H4 (cell line): ENCODE results near the gene NDC80. TPM values are rescaled to one million over a fixed set of nuclear protein-coding genes. Genes with fewer than 3 reads are reported as not detected.
"Not testable (repeated sequence)": the region's sequence is repeated elsewhere in the genome, so short reads cannot be mapped to it uniquely, and the experiment has no call there.

Experiments
- DNase-seq: peaks from one replicate; pipeline ENCODE4 v3.0.0-alpha.2; 2015; ENCODE audit warnings: low spot score
- total RNA-seq: library from RNA; depleted of rRNA; stranded (reverse); fragments of >200 nt; shearing (Covaris generic); gene quantifications from 2 replicates; pipeline ENCODE4 v1.2.3, GENCODE V29; 2014

The NDC80 gene
- total RNA-seq, 1 experiment from 2014 or later, result 43.0 TPM

- DNase-seq, result no peak
Observed at GRCh38 chr18:2625217-2625616, 53.9 kb downstream of the NDC80 start.

GRCh38 chr18:2627821-2628276, 56.5 kb downstream of the NDC80 start:
- DNase-seq, result peak; percentile 36

- DNase-seq, result no peak
Observed at GRCh38 chr18:2629003-2629402, 57.6 kb downstream of the NDC80 start.

- no peak for DNase-seq
Observed at GRCh38 chr18:2635586-2635985, 64.2 kb downstream of the NDC80 start.

- DNase-seq, result no peak
Observed at GRCh38 chr18:2636126-2636631, 64.8 kb downstream of the NDC80 start.

GRCh38 chr18:2641638-2642037, 70.3 kb downstream of the NDC80 start:
- DNase-seq, result peak; percentile 31

GRCh38 chr18:2642771-2643170, 71.4 kb downstream of the NDC80 start:
- DNase-seq, result no peak

GRCh38 chr18:2644535-2644934, 73.2 kb downstream of the NDC80 start:
- no peak for DNase-seq

- no peak for DNase-seq
Observed at GRCh38 chr18:2651981-2652380, 80.6 kb downstream of the NDC80 start.

- DNase-seq, result no peak
Observed at GRCh38 chr18:2653467-2653866, 82.1 kb downstream of the NDC80 start.

- no peak for DNase-seq
Observed at GRCh38 chr18:2654169-2654927, 83.0 kb downstream of the NDC80 start.

- DNase-seq, result no peak
Observed at GRCh38 chr18:2654928-2655177, 83.5 kb downstream of the NDC80 start.

GRCh38 chr18:2655178-2655953, 84.0 kb downstream of the NDC80 start, which contains the start of gene SMCHD1:
Gene SMCHD1 (plus strand): TSS chr18:2655726. CDS start chr18:2656076, 350 bp downstream.
- peak; percentile 75 for DNase-seq

- DNase-seq, result peak; percentile 11
Observed at GRCh38 chr18:2655954-2656236, 84.5 kb downstream of the NDC80 start.

GRCh38 chr18:2656237-2656980, 85.1 kb downstream of the NDC80 start:
- DNase-seq, result no peak

- DNase-seq, result no peak
Observed at GRCh38 chr18:2656981-2657512, 85.7 kb downstream of the NDC80 start.

- peak; percentile 80 for DNase-seq
Observed at GRCh38 chr18:2657788-2658458, 86.6 kb downstream of the NDC80 start.

GRCh38 chr18:2660849-2661248, 89.5 kb downstream of the NDC80 start:
- not testable (repeated sequence) for DNase-seq

GRCh38 chr18:2662288-2662687, 90.9 kb downstream of the NDC80 start:
- DNase-seq, result not testable (repeated sequence)

GRCh38 chr18:2662990-2663389, 91.6 kb downstream of the NDC80 start:
- no peak for DNase-seq
